HEK293 (cell line): ENCODE results near the gene LRRC8D.
A peak's percentile ranks its signal among the peaks of the same experiment; 100 is the strongest.

Experiments
- ATF2 ChIP-seq: fragments of 450-650 bp; formaldehyde crosslinking; IDR thresholded peaks from 2 replicates; pipeline ENCODE4 v1.5.1; 2016; ENCODE audit warnings: missing biosample characterization, missing genetic modification characterization, low read depth
- EGR2 ChIP-seq: fragments of 450-650 bp; formaldehyde crosslinking; IDR thresholded peaks from 2 replicates; pipeline ENCODE4 v1.5.1; 2016; ENCODE audit warnings: low read depth, missing biosample characterization, missing genetic modification characterization
- KLF10 ChIP-seq: fragments of 450-650 bp; IDR thresholded peaks from 2 replicates; pipeline ENCODE4 v1.5.1; 2018; ENCODE audit warnings: missing biosample characterization, mild to moderate bottlenecking, missing genetic modification characterization
- RBAK ChIP-seq: fragments of 450-650 bp; formaldehyde crosslinking; IDR thresholded peaks from 2 replicates; pipeline ENCODE4 v1.5.1; 2016; ENCODE audit warnings: missing biosample characterization, missing genetic modification characterization
- REST ChIP-seq: fragments of 450-650 bp; formaldehyde crosslinking; IDR thresholded peaks from 2 replicates; pipeline ENCODE4 v1.5.1; 2016; ENCODE audit warnings: missing biosample characterization, missing genetic modification characterization
- ZBTB10 ChIP-seq: fragments of 450-650 bp; formaldehyde crosslinking; IDR thresholded peaks from 2 replicates; pipeline ENCODE4 v1.5.1; 2016; ENCODE audit warnings: missing biosample characterization, missing genetic modification characterization
- ZBTB20 ChIP-seq: fragments of 450-650 bp; formaldehyde crosslinking; IDR thresholded peaks from 2 replicates; pipeline ENCODE4 v1.5.1; 2016; ENCODE audit warnings: missing biosample characterization, missing genetic modification characterization
- ZBTB49 ChIP-seq: fragments of 450-650 bp; formaldehyde crosslinking; IDR thresholded peaks from 2 replicates; pipeline ENCODE4 v1.5.1; 2016; ENCODE audit warnings: missing biosample characterization, missing genetic modification characterization, low read depth
- ZFP69B ChIP-seq: fragments of 450-650 bp; formaldehyde crosslinking; IDR thresholded peaks from 2 replicates; pipeline ENCODE4 v1.5.1; 2016; ENCODE audit warnings: missing biosample characterization, missing genetic modification characterization
- ZIC2 ChIP-seq: fragments of 450-650 bp; formaldehyde crosslinking; IDR thresholded peaks from 2 replicates; pipeline ENCODE4 v1.5.1; 2016; ENCODE audit warnings: missing biosample characterization, missing genetic modification characterization
- ZNF155 ChIP-seq: fragments of 450-650 bp; formaldehyde crosslinking; IDR thresholded peaks from 2 replicates; pipeline ENCODE4 v1.5.1; 2016; ENCODE audit warnings: missing biosample characterization, missing genetic modification characterization
- ZNF157 ChIP-seq: fragments of 450-650 bp; formaldehyde crosslinking; IDR thresholded peaks from 2 replicates; pipeline ENCODE4 v1.5.1; 2016; ENCODE audit warnings: missing biosample characterization, missing genetic modification characterization
- ZNF202 ChIP-seq: fragments of 450-650 bp; formaldehyde crosslinking; IDR thresholded peaks from 2 replicates; pipeline ENCODE4 v1.5.1; 2016; ENCODE audit warnings: missing biosample characterization, missing genetic modification characterization, borderline replicate concordance
- ZNF266 ChIP-seq: fragments of 450-650 bp; formaldehyde crosslinking; IDR thresholded peaks from 2 replicates; pipeline ENCODE4 v1.5.1; 2016; ENCODE audit warnings: missing biosample characterization, missing genetic modification characterization, low read depth
- ZNF280D ChIP-seq: fragments of 450-650 bp; formaldehyde crosslinking; IDR thresholded peaks from 2 replicates; pipeline ENCODE4 v1.5.1; 2016; ENCODE audit warnings: missing biosample characterization, missing genetic modification characterization
- ZNF394 ChIP-seq: fragments of 450-650 bp; formaldehyde crosslinking; IDR thresholded peaks from 2 replicates; pipeline ENCODE4 v1.5.1; 2016; ENCODE audit warnings: missing biosample characterization, missing genetic modification characterization, mild to moderate bottlenecking, moderate library complexity, borderline replicate concordance
- ZNF473 ChIP-seq: fragments of 450-650 bp; formaldehyde crosslinking; IDR thresholded peaks from 2 replicates; pipeline ENCODE4 v1.5.1; 2017; ENCODE audit warnings: missing biosample characterization, missing genetic modification characterization
- ZNF518A ChIP-seq: fragments of 450-650 bp; formaldehyde crosslinking; conservative IDR thresholded peaks from 2 replicates; pipeline ENCODE4 v1.5.1; 2016; ENCODE audit warnings: low read depth, missing biosample characterization, missing genetic modification characterization
- ZNF560 ChIP-seq: fragments of 450-650 bp; formaldehyde crosslinking; IDR thresholded peaks from 2 replicates; pipeline ENCODE4 v1.5.1; 2017; ENCODE audit warnings: missing biosample characterization, missing genetic modification characterization, borderline replicate concordance
- ZNF843 ChIP-seq: fragments of 450-650 bp; formaldehyde crosslinking; IDR thresholded peaks from 2 replicates; pipeline ENCODE4 v1.5.1; 2016; ENCODE audit warnings: missing biosample characterization, missing genetic modification characterization

Gene LRRC8D

DNA sequence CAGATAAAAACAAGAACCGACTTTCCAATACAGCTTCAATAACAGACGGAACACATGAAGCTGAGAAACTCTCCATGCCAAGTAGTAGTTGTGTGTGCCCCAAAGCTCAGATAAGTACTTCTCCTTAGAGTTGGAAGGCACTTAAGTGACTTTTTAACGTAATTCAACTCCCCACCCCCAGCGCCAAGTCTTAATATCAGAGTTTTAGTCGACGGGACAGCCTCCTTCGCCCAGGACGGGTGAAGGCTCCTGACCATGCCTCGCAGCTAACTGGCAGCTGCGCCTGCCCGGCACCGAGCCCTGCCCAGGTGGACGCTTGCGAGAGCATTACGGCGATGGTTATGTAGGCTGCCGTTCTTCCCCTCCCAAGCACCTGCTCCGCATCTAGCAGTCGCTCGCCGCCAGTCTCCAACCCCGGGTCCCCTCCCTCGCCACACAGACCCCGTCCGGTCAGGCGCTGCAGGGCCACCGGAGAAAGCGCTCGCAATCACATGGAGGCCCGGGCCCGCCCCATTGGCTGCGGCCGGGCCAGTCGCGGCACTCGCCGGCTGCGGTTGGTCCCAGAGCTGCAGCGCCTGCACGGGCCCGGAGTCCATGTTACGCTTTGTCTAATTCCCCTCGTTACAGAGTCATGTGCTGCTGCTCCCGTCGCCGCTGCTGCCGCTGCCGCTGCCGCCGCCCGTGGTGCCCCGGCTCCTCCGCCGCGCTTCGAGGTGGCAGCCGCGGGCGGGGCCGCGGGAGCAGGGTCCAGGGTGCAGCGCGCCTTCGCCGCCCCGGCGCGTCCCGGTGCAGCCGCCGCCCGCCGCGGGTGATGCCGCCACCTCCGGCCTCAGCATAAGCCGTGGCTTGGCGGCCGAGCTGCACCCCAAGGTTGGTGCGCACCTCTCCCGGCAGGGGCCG, at the start of gene LRRC8D (continued):
- TF ChIP-seq ZBTB10 (tag by site-specific recombination), result no peak
- TF ChIP-seq ZNF280D (tag by site-specific recombination), result no peak
- no peak for TF ChIP-seq ZNF518A
- TF ChIP-seq ZBTB20 (tag by site-specific recombination), result peak; percentile 94
- TF ChIP-seq ZNF202, result no peak
- no peak for TF ChIP-seq ZIC2 (tag by site-specific recombination)
- no peak for TF ChIP-seq ZBTB49 (tag by site-specific recombination)
- no peak; the same call in 1 of the 2 replicates for TF ChIP-seq ZNF394 (tag by site-specific recombination)
- no peak for TF ChIP-seq EGR2 (tag by site-specific recombination)
- no peak for TF ChIP-seq ZNF157 (tag by site-specific recombination)
- no peak for TF ChIP-seq ZNF155 (tag by site-specific recombination)
- TF ChIP-seq ATF2, result no peak
- TF ChIP-seq ZNF473 (tag by site-specific recombination), result no peak
- TF ChIP-seq ZFP69B (tag by site-specific recombination), result no peak
- TF ChIP-seq KLF10 (tag by site-specific recombination), result no peak
- TF ChIP-seq ZNF266, result no peak
- no peak for TF ChIP-seq RBAK (tag by site-specific recombination)
- no peak for TF ChIP-seq ZNF843 (tag by site-specific recombination)
- no peak for TF ChIP-seq REST
- TF ChIP-seq ZNF560 (tag by site-specific recombination), result no peak
